T-helper 2 cell treated with Interferon-gamma antibody and Interleukin-4, amounts not matched to agents 100 ng/mL and 5 ng/mL, for 36 hours (primary cell): ENCODE results near the gene HSPBAP1. TPM values are rescaled to one million over a fixed set of nuclear protein-coding genes. Genes with fewer than 3 reads are reported as not detected.

ENCODE experiments used
- intact Hi-C: fragments of 100-400 bp; cut with micrococcal nuclease; formaldehyde crosslinking; loops from one replicate; pipeline ENCODE4 v1.15.1; 2023
- total RNA-seq: library from RNA; stranded (reverse); gene quantifications from 2 replicates; pipeline ENCODE4 v1.2.3, GENCODE V29; 2022

The HSPBAP1 gene
- total RNA-seq, 1 donor from 2014 or later, result 8.2 TPM

GRCh38 chr3:122691195-122691594 is 102.4 kb downstream of the HSPBAP1 start:
- intact Hi-C loops, result no loop called here

- intact Hi-C loops, result no loop called here
Measured at GRCh38 chr3:122690096-122690495, 103.5 kb downstream of the HSPBAP1 start.

Other genes starting within 250 kb of the HSPBAP1 start
- gene PARP9, start 229.5 kb downstream of the HSPBAP1 start, total RNA-seq, result 108 TPM in 2 replicates
- gene DTX3L, start 229.5 kb downstream of the HSPBAP1 start, total RNA-seq, result 116 and 117 TPM in 2 replicates
- gene PARP15, start 216.2 kb downstream of the HSPBAP1 start, total RNA-seq, result 37.1 and 41.1 TPM in 2 replicates
- 96.4 and 101 TPM in 2 replicates for gene PARP14, start 113.0 kb downstream of the HSPBAP1 start, total RNA-seq
- 2.0 and 2.2 TPM in 2 replicates for gene SLC49A4, start 1.2 kb upstream of the HSPBAP1 start, total RNA-seq
- not detected in 2 replicates for gene SEMA5B, start 233.9 kb upstream of the HSPBAP1 start, total RNA-seq